K562 (cell line): ENCODE results near the gene MFSD11.
"Not testable (repeated sequence)": the region's sequence is repeated elsewhere in the genome, so short reads cannot be mapped to it uniquely, and the experiment has no call there.

Experiments used
- CTCF ChIP-seq, 3 experiments: IDR thresholded peaks in 2 of 3; conservative IDR thresholded peaks in 1 of 3; 2 replicates each; pipeline ENCODE4 v1.5.1; 2011 to 2012; ENCODE audit warnings: low read length in 3 of 3, mild to moderate bottlenecking in 3 of 3, control low read depth in 2 of 3, improper control_type of control experiment in 1 of 3, inconsistent platforms in 1 of 3, low read depth in 1 of 3, mixed read lengths in 1 of 3, moderate library complexity in 1 of 3; ENCODE audit not compliant: insufficient read depth in 2 of 3
- HDAC6 ChIP-seq: IDR thresholded peaks from 2 replicates; pipeline ENCODE4 v1.6.1; 2012; ENCODE audit warnings: low read depth, mild to moderate bottlenecking, control low read depth, inconsistent platforms, low read length, moderate library complexity
- RUNX1 ChIP-seq: sonication (generic); IDR thresholded peaks from 2 replicates; pipeline ENCODE4 v1.6.1; 2016; ENCODE audit warnings: antibody characterized with exemption, low read depth
- USF1 ChIP-seq: sonication (generic); formaldehyde crosslinking; IDR thresholded peaks from 2 replicates; pipeline ENCODE4 v1.9.0; 2022; ENCODE audit warnings: mild to moderate bottlenecking, missing genetic modification reagents
- ZNF311 ChIP-seq: fragments of 250-450 bp; sonication (Bioruptor Pico); IDR thresholded peaks from 2 replicates; pipeline ENCODE4 v1.4.0; 2020; ENCODE audit warnings: mild to moderate bottlenecking, moderate library complexity

GRCh38 chr17:76698466-76698977 is 39.4 kb upstream of the MFSD11 start:
- not testable (repeated sequence) for TF ChIP-seq ZNF311 (CRISPR knock-in tag); RUNX1; CTCF (IDR thresholded peaks at IDR 0.05 in 2 of 3, conservative IDR thresholded peaks at IDR 0.05 in 1 of 3; ENCODE audit: insufficient read depth in 2 of 3, low read depth in 1 of 3, low read length in 3 of 3); USF1 (CRISPR knock-in tag); HDAC6
